ENCODE data around the gene PRPF18.
"Not testable (repeated sequence)": the region's sequence is repeated elsewhere in the genome, so short reads cannot be mapped to it uniquely, and the experiment has no call there.

Gene PRPF18, protein sequence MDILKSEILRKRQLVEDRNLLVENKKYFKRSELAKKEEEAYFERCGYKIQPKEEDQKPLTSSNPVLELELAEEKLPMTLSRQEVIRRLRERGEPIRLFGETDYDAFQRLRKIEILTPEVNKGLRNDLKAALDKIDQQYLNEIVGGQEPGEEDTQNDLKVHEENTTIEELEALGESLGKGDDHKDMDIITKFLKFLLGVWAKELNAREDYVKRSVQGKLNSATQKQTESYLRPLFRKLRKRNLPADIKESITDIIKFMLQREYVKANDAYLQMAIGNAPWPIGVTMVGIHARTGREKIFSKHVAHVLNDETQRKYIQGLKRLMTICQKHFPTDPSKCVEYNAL

DNA sequence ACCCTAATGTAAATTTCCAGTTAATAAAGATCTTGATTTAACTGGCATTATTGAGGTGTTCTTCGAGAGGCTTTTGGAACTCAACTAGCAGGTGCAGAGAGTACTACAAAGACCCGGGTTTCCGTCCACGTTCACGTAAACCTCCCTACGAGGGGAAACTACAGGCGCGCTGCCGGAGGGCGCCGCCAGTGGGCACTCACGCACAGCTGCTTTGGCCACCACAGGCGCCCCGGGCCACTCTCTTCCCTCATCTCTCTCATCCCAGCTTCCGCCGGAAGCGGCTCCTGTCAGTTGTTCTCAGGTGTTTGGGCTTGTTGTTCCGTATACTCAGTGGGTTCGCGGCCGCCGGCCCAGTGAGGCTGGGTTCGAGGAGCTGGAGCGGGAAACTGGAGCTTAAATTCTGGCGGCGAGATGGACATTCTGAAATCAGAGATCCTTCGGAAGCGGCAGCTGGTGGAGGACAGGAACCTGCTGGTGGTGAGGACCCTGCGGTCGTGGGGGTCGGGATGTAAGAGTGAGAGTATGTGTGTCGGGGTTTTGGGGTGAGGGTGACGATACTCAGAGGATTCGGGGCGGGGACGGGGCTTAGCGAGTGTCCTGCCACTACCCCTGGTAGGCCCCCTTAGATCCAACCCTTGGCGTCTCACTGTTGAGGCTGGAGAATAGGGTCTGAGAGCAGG is at the start of gene PRPF18:
Gene PRPF18 (plus strand): TSS at position 290 of the 680 bp plus-strand sequence. CDS start 122 bp downstream, at position 412.
- Histone ChIP-seq H3K9me3 (ENCODE audit: low read length) (no peaks in the 10 kb centered on the region), H3K4me3 (ENCODE audit: low read depth in 1 of 2, low read length in 2 of 2) (peak within 1 kb of the TSS; percentile 88 to 97), H3K27ac (ENCODE audit: low read depth, low read length) (peak within 1 kb of the TSS; percentile 50), H3K27me3 (ENCODE audit: control insufficient read depth in 1 of 2, insufficient read depth in 2 of 2, low read length in 2 of 2) (no peaks in the 10 kb centered on the region), H3K9ac (ENCODE audit: low read length) (peak within 1 kb of the TSS; percentile 93), H3K36me3 (ENCODE audit: insufficient read depth, low read length) (no peaks in the 10 kb centered on the region), H3K4me1 (ENCODE audit: insufficient read depth, low read length) (peaks cover 10% of the 10 kb centered on the region)

DNA sequence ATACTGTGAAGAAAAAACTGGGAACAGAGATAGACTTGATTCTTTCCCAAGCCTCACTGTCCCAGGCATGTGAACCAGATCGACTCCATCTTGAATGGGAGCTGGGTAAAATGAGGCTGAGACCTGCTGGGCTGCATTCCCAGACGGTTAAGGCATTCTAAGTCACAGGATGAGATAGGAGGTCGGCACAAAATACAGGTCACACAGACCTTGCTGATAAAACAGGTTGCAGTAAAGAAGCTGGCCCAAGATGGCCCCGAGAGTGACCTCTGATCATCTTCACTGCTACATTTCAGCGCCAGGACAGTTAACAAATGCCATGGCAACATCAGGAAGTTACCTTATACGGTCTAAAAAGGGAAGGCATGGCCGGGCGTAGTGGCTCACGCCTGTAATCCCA is 48.8 kb upstream of the PRPF18 start:
- H3K27me3 ChIP-seq (ENCODE audit: control insufficient read depth in 1 of 2, insufficient read depth in 2 of 2, low read length in 2 of 2); H3K9me3 ChIP-seq (ENCODE audit: low read length); H3K36me3 ChIP-seq (ENCODE audit: insufficient read depth, low read length); H3K4me3 ChIP-seq (ENCODE audit: low read depth in 1 of 2, low read length in 2 of 2); H3K4me1 ChIP-seq (ENCODE audit: insufficient read depth, low read length); H3K27ac ChIP-seq (ENCODE audit: low read depth, low read length); H3K9ac ChIP-seq (ENCODE audit: low read length): not testable (repeated sequence)

DNA sequence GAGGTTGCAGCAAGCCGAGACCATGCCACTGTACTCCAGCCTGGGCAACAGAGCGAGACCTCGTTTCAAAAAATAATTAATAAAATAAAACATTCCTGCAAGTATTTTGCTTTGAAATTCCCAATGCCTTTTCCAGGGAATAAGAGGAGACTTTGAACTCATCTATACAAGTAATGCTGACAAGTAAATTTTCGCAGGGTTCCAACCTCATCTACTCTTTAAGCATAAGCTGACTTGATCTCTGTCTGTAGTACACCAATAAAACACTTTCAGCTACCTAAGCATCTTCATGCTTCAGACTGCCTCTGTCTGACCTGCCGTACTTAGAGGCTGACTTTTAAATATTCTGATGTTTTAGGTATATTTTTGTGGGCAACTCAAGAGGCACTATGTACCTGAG is 44.2 kb upstream of the PRPF18 start:
- Histone ChIP-seq H3K36me3 (ENCODE audit: insufficient read depth, low read length) (no peaks in the 10 kb centered on the region), H3K9ac (ENCODE audit: low read length) (no peak overlapping the region), H3K27ac (ENCODE audit: low read depth, low read length) (no peak overlapping the region), H3K4me1 (ENCODE audit: insufficient read depth, low read length) (no peaks in the 10 kb centered on the region), H3K9me3 (ENCODE audit: low read length) (no peaks in the 10 kb centered on the region), H3K4me3 (ENCODE audit: low read depth in 1 of 2, low read length in 2 of 2) (no peak overlapping the region), H3K27me3 (ENCODE audit: control insufficient read depth in 1 of 2, insufficient read depth in 2 of 2, low read length in 2 of 2) (no peaks in the 10 kb centered on the region)

DNA sequence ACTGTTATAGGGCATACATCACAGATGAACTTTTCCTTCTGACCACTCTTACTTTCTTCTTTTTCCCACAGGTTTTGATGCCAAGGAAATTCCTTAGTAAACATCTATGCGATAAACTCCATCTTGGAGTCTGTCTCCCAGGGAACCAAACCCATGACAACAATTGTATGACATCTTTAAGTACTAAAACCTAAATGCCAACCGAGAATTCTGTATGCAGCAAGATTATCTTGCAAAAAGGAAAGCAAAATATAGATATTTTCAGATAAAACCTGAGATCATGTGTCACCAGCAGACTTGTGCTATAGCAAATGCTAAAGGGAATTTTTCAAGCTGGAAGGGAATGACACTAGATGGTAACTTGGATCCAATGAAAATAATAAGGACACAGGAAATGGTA is 36.0 kb upstream of the PRPF18 start:
- H3K9ac ChIP-seq (ENCODE audit: low read length) = no peak overlapping the region
- no peak overlapping the region for H3K27ac ChIP-seq (ENCODE audit: low read depth, low read length)
- H3K4me1 ChIP-seq (ENCODE audit: insufficient read depth, low read length) = no peaks in the 10 kb centered on the region
- no peaks in the 10 kb centered on the region for H3K27me3 ChIP-seq (ENCODE audit: control insufficient read depth in 1 of 2, insufficient read depth in 2 of 2, low read length in 2 of 2)
- no peaks in the 10 kb centered on the region for H3K9me3 ChIP-seq (ENCODE audit: low read length)
- no peaks in the 10 kb centered on the region for H3K36me3 ChIP-seq (ENCODE audit: insufficient read depth, low read length)
- no peak overlapping the region for H3K4me3 ChIP-seq (ENCODE audit: low read depth in 1 of 2, low read length in 2 of 2)

DNA sequence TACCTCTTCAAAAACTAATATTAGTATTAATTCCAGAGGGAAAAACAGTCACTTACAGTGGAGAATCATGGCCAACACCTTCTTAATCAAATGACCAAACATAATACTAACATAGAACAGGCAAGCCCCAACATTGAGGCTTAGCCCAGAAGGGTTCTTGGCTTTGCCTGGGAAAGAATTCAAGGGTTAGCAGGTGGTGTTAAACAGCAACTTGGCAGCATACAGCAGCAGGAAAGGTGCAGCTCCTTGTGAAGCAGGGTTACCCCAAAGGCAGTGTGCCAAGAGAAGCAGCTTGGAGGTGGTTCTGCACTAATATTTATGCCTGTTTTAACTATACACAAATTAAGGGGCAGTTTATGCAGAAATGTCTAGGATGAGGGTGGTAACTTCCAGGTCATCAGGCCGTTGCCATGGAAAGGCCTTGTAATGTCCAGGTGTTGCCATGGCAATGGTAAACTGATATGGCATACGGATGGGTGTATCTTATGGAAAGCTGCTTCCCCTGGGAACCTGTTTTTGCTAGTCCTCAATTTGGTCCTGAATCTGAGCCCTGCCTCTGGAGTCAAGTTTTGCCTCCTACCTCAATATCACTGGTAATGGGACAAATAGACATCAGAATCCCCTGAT is 30.8 kb upstream of the PRPF18 start:
- Histone ChIP-seq H3K9me3 (ENCODE audit: low read length) (no peaks in the 10 kb centered on the region), H3K27me3 (ENCODE audit: control insufficient read depth in 1 of 2, insufficient read depth in 2 of 2, low read length in 2 of 2) (no peaks in the 10 kb centered on the region), H3K4me3 (ENCODE audit: low read depth in 1 of 2, low read length in 2 of 2) (no peak overlapping the region), H3K27ac (ENCODE audit: low read depth, low read length) (no peak overlapping the region), H3K9ac (ENCODE audit: low read length) (no peak overlapping the region), H3K36me3 (ENCODE audit: insufficient read depth, low read length) (no peaks in the 10 kb centered on the region), H3K4me1 (ENCODE audit: insufficient read depth, low read length) (no peaks in the 10 kb centered on the region)

DNA sequence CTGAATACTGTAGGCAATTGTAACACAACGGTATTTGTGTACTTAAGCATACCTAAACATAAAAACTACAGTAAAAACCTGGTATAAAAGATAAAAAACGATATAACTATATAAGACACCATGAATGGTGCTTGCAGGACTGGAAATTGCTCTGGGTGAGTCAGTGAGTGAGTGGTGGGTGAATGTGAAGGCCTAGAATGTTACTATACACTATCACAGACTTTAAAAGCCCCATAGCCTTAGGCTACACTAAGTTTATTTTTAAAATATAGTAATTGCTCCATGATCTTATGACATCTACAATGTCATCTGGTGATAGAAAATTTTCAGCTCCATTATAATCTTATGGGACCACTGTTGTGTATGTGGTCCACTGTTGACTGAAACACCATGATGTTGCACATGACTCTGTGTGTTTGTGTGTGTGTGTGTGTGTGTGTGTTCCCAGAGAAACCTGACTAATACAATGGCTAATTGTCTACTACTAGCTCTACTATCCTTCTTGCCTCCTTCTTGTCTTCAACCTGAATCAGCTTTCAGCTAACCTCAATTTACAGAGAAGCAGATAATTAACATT is 27.6 kb upstream of the PRPF18 start:
- H3K9ac ChIP-seq (ENCODE audit: low read length) = no peak overlapping the region
- H3K4me1 ChIP-seq (ENCODE audit: insufficient read depth, low read length) = no peaks in the 10 kb centered on the region
- no peaks in the 10 kb centered on the region for H3K27me3 ChIP-seq (ENCODE audit: control insufficient read depth in 1 of 2, insufficient read depth in 2 of 2, low read length in 2 of 2)
- H3K27ac ChIP-seq (ENCODE audit: low read depth, low read length) = no peak overlapping the region
- H3K9me3 ChIP-seq (ENCODE audit: low read length) = no peaks in the 10 kb centered on the region
- no peaks in the 10 kb centered on the region for H3K36me3 ChIP-seq (ENCODE audit: insufficient read depth, low read length)
- H3K4me3 ChIP-seq (ENCODE audit: low read depth in 1 of 2, low read length in 2 of 2) = no peak overlapping the region

DNA sequence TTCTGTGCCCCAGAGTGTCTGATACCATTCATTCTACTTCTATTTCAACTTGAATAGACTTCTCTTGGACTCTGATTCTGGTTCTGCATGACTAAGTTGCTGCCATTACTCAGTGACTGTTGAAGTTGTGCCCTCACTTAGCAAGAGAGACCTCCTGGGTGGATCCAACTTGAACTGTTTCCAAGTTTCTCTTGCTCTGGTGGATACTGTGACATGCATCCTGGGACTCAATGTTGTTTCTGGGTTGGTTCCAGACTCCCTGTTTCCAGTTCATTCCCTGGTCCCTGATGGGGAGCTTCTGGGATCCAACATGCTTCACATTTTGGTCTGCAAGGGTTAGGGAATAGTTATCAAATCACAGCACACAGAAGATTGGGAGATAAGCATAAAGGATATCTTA is 26.2 kb upstream of the PRPF18 start:
- Histone ChIP-seq H3K9ac (ENCODE audit: low read length) (no peak overlapping the region), H3K27me3 (ENCODE audit: control insufficient read depth in 1 of 2, insufficient read depth in 2 of 2, low read length in 2 of 2) (no peaks in the 10 kb centered on the region), H3K27ac (ENCODE audit: low read depth, low read length) (no peak overlapping the region), H3K9me3 (ENCODE audit: low read length) (no peaks in the 10 kb centered on the region), H3K4me3 (ENCODE audit: low read depth in 1 of 2, low read length in 2 of 2) (no peak overlapping the region), H3K4me1 (ENCODE audit: insufficient read depth, low read length) (no peaks in the 10 kb centered on the region), H3K36me3 (ENCODE audit: insufficient read depth, low read length) (no peaks in the 10 kb centered on the region)

DNA sequence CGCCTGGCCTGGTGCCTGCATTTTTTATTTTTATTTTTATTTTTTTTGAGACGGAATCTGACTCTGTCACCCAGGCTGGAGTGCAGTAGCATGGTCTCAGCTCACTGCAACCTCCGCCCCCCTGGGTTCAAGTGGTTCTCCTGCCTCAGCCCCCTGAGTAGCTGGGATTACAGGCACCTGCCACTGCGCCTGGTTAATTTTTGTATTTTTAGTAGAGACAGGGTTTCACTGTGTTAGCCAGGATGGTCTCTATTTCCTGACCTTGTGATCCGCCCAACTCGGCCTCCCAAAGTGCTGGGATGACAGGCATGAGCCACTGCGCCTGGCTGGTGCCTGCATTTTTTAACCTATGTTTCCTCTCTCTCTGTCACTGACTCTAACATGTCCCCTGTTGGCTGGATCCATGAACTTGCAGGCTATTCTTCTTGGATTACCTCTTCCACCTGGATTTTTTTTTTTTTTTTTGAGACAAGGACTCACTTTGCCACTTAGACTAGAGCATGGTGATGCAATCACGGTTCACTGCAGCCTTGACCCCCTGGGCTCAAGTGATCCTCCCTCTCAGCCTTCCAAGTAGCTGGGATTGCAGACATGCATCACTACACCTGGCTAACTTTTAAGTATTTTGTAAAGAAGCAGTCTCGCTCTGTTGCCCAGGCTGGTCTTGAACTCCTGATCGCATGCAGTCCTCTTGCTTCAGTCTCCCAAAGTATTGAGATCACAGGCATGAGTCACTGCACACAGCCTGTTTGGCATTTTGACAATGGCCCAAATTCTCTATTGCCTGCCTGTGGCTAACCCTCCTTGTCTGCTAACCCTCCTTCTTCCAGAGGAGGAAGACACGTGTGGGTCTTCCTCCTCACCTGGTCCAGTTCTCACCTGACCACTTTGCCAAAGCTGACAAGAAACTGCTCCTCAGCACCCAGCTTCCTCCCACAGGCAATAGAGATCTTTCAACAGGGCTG is 23.0 kb upstream of the PRPF18 start:
- Histone ChIP-seq H3K9me3 (ENCODE audit: low read length) (no peaks in the 10 kb centered on the region), H3K9ac (ENCODE audit: low read length) (no peak overlapping the region), H3K27ac (ENCODE audit: low read depth, low read length) (no peak overlapping the region), H3K4me3 (ENCODE audit: low read depth in 1 of 2, low read length in 2 of 2) (no peak overlapping the region), H3K36me3 (ENCODE audit: insufficient read depth, low read length) (no peaks in the 10 kb centered on the region), H3K27me3 (ENCODE audit: control insufficient read depth in 1 of 2, insufficient read depth in 2 of 2, low read length in 2 of 2) (no peaks in the 10 kb centered on the region), H3K4me1 (ENCODE audit: insufficient read depth, low read length) (no peaks in the 10 kb centered on the region)

DNA sequence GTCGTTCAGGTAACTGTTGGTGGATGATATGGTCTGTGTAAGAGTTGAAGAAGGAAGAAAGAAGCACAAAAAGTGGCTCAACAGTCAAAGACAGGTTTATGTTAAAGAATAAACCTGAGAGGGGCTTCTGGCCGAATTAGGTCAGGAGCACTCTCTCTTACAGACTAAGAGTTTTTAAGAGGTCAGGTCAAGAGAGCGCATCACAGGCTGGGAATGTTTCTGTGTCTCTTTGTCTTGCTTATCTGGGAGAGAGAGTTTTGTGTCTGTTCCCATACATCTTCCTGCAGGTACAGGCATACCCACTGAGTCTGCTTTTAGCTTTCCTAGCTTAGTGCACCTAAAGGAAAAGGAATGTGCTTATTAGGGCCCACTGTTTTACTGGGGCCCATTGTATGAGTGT is 22.2 kb upstream of the PRPF18 start:
- H3K4me3 ChIP-seq (ENCODE audit: low read depth in 1 of 2, low read length in 2 of 2) = no peak overlapping the region
- H3K36me3 ChIP-seq (ENCODE audit: insufficient read depth, low read length) = no peaks in the 10 kb centered on the region
- no peaks in the 10 kb centered on the region for H3K4me1 ChIP-seq (ENCODE audit: insufficient read depth, low read length)
- no peaks in the 10 kb centered on the region for H3K27me3 ChIP-seq (ENCODE audit: control insufficient read depth in 1 of 2, insufficient read depth in 2 of 2, low read length in 2 of 2)
- H3K27ac ChIP-seq (ENCODE audit: low read depth, low read length) = no peak overlapping the region
- H3K9ac ChIP-seq (ENCODE audit: low read length) = no peak overlapping the region
- no peaks in the 10 kb centered on the region for H3K9me3 ChIP-seq (ENCODE audit: low read length)

DNA sequence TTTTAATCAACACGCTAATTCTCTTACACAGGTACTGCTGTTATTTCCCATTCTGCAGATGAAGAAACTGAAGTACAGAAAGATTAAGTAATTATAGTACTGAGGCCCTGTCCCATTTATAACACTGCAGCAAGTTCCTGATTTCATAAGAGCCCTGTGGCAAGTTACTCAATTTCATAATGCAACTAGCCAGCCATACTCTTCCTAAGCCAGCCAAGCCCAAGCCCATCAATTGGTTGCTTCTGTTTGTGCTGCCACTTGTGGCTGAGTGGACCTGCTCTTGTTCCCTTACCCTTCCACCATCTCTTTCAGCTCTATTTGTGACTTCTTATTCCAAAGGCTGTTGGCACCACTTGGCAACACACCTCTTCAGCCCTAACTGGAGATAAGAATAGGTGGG is 19.7 kb upstream of the PRPF18 start:
- H3K9ac ChIP-seq (ENCODE audit: low read length) = no peak overlapping the region
- no peaks in the 10 kb centered on the region for H3K36me3 ChIP-seq (ENCODE audit: insufficient read depth, low read length)
- no peaks in the 10 kb centered on the region for H3K4me1 ChIP-seq (ENCODE audit: insufficient read depth, low read length)
- no peaks in the 10 kb centered on the region for H3K27me3 ChIP-seq (ENCODE audit: control insufficient read depth in 1 of 2, insufficient read depth in 2 of 2, low read length in 2 of 2)
- no peak overlapping the region for H3K27ac ChIP-seq (ENCODE audit: low read depth, low read length)
- H3K9me3 ChIP-seq (ENCODE audit: low read length) = no peaks in the 10 kb centered on the region
- no peak overlapping the region for H3K4me3 ChIP-seq (ENCODE audit: low read depth in 1 of 2, low read length in 2 of 2)

DNA sequence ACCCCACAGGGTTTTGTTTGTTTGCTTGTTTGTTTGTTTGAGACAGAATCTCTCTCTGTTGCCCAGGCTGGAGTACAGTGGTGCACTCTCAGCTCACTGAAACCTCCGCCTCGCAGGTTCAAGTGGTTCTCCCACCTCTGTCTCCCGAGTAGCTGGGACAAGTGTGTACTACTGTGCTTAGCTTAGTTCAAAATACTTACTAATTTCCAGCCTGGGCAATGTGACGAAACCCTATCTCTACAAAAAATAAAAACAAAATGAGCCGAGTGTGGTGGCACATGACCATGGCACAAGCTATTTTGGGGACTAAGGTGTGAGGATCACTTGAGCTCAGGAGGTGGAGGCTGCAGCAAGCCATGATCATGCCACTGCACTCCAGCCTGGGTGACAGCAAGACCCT is 15.2 kb upstream of the PRPF18 start:
- H3K27me3 ChIP-seq (ENCODE audit: control insufficient read depth in 1 of 2, insufficient read depth in 2 of 2, low read length in 2 of 2) = no peaks in the 10 kb centered on the region
- H3K4me1 ChIP-seq (ENCODE audit: insufficient read depth, low read length) = no peaks in the 10 kb centered on the region
- no peak overlapping the region for H3K9ac ChIP-seq (ENCODE audit: low read length)
- no peaks in the 10 kb centered on the region for H3K36me3 ChIP-seq (ENCODE audit: insufficient read depth, low read length)
- H3K27ac ChIP-seq (ENCODE audit: low read depth, low read length) = no peak overlapping the region
- no peak overlapping the region for H3K4me3 ChIP-seq (ENCODE audit: low read depth in 1 of 2, low read length in 2 of 2)
- H3K9me3 ChIP-seq (ENCODE audit: low read length) = no peaks in the 10 kb centered on the region
